Erythroblast (primary cell): ENCODE results near the gene ZMIZ1.

Source experiments
- GATA1 ChIP-seq: IDR thresholded peaks from 2 replicates; pipeline ENCODE4 v1.6.1; 2011; ENCODE audit warnings: low read depth, mild to moderate bottlenecking, control low read depth, low read length, moderate library complexity
- POLR2A ChIP-seq: IDR thresholded peaks from 2 replicates; pipeline ENCODE4 v1.6.1; 2011; ENCODE audit warnings: mild to moderate bottlenecking, low read length

DNA sequence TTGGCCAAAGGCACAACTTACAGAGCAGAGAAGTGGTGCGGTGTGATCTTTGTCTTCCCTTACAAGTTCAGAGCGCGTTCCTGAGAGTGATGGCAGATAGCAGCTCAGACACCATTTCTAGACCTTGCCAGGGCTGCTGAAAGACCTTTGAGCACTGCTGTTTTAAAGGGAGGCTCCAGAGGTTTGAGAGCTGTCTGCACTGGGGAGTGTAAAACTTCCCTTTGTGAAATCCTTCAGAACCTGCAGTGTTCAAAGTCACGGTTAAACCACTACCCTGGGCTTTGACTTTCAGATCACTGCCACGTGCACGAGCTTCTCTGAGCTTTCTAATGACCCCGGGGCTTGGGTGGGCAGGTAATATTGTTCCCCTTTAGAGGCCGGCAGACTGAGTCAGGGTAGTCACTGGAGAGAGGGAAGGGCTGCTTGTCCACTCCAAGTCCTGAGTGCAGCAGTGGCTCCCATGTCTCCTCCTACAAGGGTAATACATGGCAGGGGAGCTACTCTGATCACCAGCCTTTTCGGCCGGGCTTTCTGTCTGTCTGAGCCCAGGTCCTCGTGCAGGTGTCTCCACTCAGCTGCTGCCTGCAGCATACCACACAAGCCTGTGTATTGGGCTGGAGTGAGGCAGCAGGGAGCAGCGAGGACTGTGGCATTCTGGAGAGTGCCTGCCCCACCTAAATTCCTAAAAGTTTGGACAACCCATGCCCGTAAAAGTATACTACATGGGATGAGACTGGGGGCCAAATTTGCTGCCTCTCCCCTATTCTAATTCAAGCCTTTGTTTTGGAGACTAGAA lies 63.3 kb downstream of the ZMIZ1 start:
- TF ChIP-seq POLR2A (no peak), GATA1 (no peak)
